ENCODE results near the gene GPC1. TPM values are rescaled to one million over a fixed set of nuclear protein-coding genes. Genes with fewer than 3 reads are reported as not detected.

The GPC1 gene
- total RNA-seq, 3 donors from 2014 or later, result 12.4 to 29.2 (median 15.4) TPM

DNA sequence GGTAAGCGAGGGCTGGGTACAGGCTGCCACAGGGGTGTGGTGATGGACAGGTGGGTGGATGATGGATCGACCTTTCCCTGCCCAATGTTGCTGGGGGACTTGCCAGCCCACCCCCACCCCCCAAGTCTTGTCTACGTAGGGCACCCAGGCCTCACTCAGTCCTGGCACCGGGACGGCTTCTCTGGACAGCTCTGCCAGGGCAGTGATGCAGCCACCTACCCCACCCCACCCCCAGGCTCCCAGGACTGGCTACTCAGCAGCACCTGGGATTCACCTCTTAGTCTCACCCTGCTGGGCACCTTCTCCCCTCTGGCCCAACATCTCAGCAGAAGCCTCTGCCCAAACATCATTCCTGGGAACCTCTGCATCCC is 66.6 kb downstream of the GPC1 start:
- H3K36me3 ChIP-seq (ENCODE audit: low read depth), result no peaks in the 10 kb centered on the region
- DNase-seq (no peak), ATAC-seq (no peak)
- no peak overlapping the region for H3K4me3 ChIP-seq
- H3K9me3 ChIP-seq, result no peaks in the 10 kb centered on the region
- intact Hi-C loops (cut with DNase I, micrococcal nuclease), result no loop called here
- TF ChIP-seq, protein P1, sequence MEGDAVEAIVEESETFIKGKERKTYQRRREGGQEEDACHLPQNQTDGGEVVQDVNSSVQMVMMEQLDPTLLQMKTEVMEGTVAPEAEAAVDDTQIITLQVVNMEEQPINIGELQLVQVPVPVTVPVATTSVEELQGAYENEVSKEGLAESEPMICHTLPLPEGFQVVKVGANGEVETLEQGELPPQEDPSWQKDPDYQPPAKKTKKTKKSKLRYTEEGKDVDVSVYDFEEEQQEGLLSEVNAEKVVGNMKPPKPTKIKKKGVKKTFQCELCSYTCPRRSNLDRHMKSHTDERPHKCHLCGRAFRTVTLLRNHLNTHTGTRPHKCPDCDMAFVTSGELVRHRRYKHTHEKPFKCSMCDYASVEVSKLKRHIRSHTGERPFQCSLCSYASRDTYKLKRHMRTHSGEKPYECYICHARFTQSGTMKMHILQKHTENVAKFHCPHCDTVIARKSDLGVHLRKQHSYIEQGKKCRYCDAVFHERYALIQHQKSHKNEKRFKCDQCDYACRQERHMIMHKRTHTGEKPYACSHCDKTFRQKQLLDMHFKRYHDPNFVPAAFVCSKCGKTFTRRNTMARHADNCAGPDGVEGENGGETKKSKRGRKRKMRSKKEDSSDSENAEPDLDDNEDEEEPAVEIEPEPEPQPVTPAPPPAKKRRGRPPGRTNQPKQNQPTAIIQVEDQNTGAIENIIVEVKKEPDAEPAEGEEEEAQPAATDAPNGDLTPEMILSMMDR (IDR thresholded peaks at IDR 0.05), result no peak
- no peaks in the 10 kb centered on the region for H3K4me1 ChIP-seq (ENCODE audit: low read depth)

DNA sequence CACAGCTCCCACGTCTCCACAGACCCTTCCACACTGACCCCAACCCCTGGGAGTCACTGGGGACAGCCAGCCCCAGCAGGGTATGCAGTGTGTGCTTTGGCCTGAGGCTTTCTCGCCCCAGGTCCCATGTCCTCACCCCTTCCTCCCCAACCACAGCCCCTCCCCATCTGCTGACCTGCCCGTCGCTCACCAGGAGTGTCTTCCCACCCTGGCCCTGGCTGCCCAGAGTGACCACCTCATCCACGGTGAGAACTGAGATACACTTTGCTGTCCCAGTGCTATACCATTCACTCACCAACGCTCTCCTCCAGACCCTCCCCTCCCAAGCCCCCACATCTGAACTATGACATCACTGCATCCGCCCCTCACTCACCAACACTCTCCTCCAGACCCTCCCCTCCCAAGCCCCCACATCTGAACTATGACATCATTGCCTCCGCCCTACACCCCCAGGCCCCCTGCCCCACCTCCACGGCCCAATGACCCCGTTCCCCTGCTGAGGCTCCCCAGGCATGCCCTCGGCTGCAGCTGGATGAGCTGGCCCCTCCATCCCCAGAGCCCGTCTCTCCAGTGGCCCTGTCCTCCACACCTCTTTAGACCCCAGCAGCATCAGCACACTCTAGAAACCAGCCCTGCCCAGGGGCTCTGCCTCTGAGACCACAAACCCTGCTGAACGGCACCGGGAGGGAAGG is 67.1 kb downstream of the GPC1 start:
- intact Hi-C loops (cut with DNase I, micrococcal nuclease), result no loop called here
- TF ChIP-seq, protein P1 (IDR thresholded peaks at IDR 0.05), result no peak
- H3K4me3 ChIP-seq, result no peak overlapping the region
- DNase-seq (no peak), ATAC-seq (no peak)
- H3K4me1 ChIP-seq (ENCODE audit: low read depth), result no peaks in the 10 kb centered on the region
- no peaks in the 10 kb centered on the region for H3K36me3 ChIP-seq (ENCODE audit: low read depth)
- no peaks in the 10 kb centered on the region for H3K9me3 ChIP-seq

DNA sequence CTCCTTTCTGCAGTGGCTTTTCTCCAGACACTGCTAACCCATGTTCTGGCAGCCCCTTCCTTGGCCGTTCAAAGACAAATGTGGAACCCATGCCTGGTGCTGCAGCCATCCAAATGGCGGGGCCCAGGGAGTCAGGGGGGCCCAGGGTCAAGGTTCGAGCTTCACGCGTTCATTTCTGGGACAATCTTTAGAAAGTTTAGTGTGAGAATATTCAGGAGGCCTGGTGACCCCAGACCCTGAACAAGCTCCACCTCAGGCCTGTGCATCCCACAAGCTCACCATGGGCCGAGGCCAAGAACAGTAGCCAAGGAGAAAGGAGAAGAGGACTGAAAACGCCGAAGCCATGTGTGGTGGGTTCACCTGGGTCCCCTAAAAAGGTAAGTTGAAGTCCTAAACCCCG is 67.9 kb downstream of the GPC1 start:
- TF ChIP-seq, protein P1 (IDR thresholded peaks at IDR 0.05), result no peak
- intact Hi-C loops (cut with DNase I, micrococcal nuclease), result no loop called here
- no peaks in the 10 kb centered on the region for H3K4me1 ChIP-seq (ENCODE audit: low read depth)
- no peaks in the 10 kb centered on the region for H3K36me3 ChIP-seq (ENCODE audit: low read depth)
- no peak for ATAC-seq
- no peak for DNase-seq
- no peak overlapping the region for H3K4me3 ChIP-seq
- no peaks in the 10 kb centered on the region for H3K9me3 ChIP-seq

DNA sequence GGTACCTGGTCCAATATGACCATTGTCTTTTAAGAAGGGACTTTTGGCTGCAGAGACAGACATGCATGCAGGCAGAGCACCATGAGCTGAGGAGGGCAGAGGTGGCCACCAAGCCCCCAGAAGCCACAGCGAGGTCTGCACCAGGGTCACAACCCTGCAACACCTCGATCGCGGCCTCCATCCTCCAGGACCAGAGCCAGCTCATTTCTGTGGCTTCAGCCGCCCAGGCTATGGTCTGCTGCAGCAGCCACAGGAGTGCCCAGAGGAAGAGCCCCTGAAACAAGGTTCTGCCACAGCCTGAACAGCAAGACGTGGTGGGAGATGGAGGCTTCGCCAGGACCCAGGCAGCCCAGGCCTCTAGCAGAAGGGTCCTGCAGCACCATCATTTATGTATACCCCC is 68.4 kb downstream of the GPC1 start:
- DNase-seq (no peak), ATAC-seq (no peak)
- no peaks in the 10 kb centered on the region for H3K9me3 ChIP-seq

DNA sequence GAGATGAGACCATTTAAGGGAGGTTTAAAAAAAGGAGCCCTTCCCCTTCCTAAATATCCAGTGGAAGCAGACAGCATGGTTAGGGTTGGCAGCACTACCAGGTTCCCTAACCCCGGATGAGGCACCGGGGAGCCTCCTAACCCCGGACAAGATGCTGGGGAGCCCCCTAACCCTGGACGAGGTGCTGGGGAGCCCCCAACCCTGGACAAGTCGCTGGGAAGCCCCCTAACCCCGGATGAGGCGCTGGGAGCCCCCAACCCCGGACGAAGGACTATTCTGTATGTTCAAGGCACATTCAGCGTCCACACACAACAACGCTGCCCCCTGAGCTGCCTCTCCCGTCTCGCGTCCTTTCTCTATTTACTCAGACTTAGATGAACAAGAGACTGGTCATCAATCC is 70.4 kb downstream of the GPC1 start:
- no peak for DNase-seq
- Histone ChIP-seq H3K36me3 (ENCODE audit: low read depth) (no peaks in the 10 kb centered on the region), H3K4me3 (no peak overlapping the region), H3K9me3 (no peaks in the 10 kb centered on the region), H3K4me1 (ENCODE audit: low read depth) (no peaks in the 10 kb centered on the region)
- intact Hi-C loops (cut with DNase I, micrococcal nuclease), result no loop called here
- no peak for ATAC-seq
- TF ChIP-seq, protein P1 (IDR thresholded peaks at IDR 0.05), result no peak

More for the DNA sequence above, 68.4 kb downstream of the GPC1 start:
- Histone ChIP-seq H3K4me3 (no peak overlapping the region), H3K36me3 (ENCODE audit: low read depth) (no peaks in the 10 kb centered on the region), H3K4me1 (ENCODE audit: low read depth) (no peaks in the 10 kb centered on the region)
- intact Hi-C loops (cut with DNase I, micrococcal nuclease), result no loop called here
- TF ChIP-seq, protein P1 (IDR thresholded peaks at IDR 0.05), result no peak

All from mucosa of descending colon (tissue), 3 donors.